Stimulated activated naive CD8-positive, alpha-beta T cell treated with anti-CD3 and anti-CD28 coated beads, Interleukin-15, amount 100 ng/mL, for 72 hours (primary cell): Measurements from ENCODE around the gene LRPAP1.
"Not testable (repeated sequence)": the region's sequence is repeated elsewhere in the genome, so short reads cannot be mapped to it uniquely, and the experiment has no call there.

Source experiments
- ATAC-seq: fragments of 150-1000 bp; cut with Tn5 transposase; 2 replicates; pipeline ENCODE4 v1.10.0; 2021; ENCODE audit warnings: mild to moderate bottlenecking, moderate library complexity
- DNase-seq, 2 donors: peaks; one replicate each; pipeline ENCODE4 v3.0.0; 2021 to 2022
- H3K27ac Mint-ChIP-seq, 2 donors: one replicate each; pipeline ENCODE4 v1.8.0; 2022; ENCODE audit warnings: mild to moderate bottlenecking in 2 of 2, mixed read lengths in 2 of 2, moderate library complexity in 2 of 2
- H3K27me3 Mint-ChIP-seq: one replicate; pipeline ENCODE4 v1.8.0; 2022; ENCODE audit warnings: mixed read lengths
- H3K4me1 Mint-ChIP-seq: one replicate; pipeline ENCODE4 v1.8.0; 2022; ENCODE audit warnings: mild to moderate bottlenecking, mixed read lengths
- H3K4me3 Mint-ChIP-seq, 2 donors: one replicate each; pipeline ENCODE4 v1.8.0; 2022; ENCODE audit warnings: mild to moderate bottlenecking in 2 of 2, mixed read lengths in 2 of 2, moderate library complexity in 1 of 2
- H3K9me3 Mint-ChIP-seq, 2 donors: one replicate each; pipeline ENCODE4 v1.8.0; 2022; ENCODE audit warnings: mixed read lengths in 2 of 2

The LRPAP1 gene

DNA sequence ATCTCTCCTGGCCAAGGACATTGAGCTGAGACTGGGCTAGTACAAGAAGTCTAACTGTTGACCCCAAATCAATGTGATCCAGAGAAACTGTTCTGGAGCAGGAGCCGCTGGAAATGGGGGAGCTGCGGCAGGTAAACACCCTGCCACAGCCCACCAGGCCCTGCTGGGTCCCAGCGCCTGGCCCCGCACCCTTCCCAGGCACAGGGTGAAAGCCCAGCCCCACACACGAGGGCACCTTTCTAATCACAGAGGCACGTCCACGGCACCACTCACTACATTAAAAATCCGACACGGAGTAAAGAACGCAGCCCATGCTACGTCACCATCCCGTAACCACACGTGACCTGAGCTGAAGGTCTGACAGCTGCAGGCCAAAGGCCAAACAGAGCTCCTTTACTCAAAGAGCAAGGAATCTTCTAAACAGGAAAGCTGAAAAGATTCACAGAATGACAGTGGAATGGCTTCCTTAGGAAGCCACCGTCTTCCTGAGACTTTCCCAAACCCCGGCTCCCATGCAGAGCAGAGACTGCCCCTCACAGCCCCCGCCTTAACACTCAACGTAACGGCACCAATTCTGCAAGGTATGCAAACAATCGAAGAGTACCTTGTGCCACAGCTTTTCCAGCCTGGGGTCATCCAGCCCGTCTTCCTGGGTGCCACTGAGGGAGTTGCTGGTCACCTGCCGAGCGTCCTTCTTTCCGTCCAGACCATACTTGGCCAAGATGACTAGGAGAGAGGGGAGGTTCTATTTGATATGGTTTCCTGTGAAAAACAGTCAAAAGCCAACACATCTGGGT is 12.6 kb downstream of the LRPAP1 start:
- H3K4me3 Mint-ChIP-seq: no peak overlapping the region
- H3K27ac Mint-ChIP-seq: peak overlapping the region; percentile 25 to 42
- no peaks in the 10 kb centered on the region for H3K27me3 Mint-ChIP-seq
- DNase-seq: no peak
- no peak for ATAC-seq
- no peaks in the 10 kb centered on the region for H3K4me1 Mint-ChIP-seq
- no peaks in the 10 kb centered on the region for H3K9me3 Mint-ChIP-seq

DNA sequence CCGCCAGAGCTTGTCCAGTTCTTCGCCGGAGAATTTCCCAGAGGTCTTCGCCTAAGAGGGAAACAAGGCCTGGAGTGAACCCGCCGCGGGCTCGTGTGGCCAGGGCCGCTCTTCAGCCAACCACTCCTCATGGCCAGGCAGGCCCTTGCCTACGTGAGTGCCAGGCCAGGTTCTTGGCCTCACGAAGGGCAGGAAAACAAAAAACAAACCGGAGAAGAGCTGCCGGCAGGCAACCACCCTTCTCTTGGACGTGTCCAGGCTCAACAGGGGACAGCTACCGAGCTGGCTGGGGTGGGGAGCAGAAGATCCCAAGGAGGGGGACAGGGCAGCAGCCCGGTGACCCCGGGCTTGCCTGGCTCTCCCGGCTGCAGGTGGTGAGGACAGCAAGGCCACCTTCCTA is 13.3 kb downstream of the LRPAP1 start:
- H3K4me1 Mint-ChIP-seq: no peaks in the 10 kb centered on the region
- DNase-seq: no peak
- H3K4me3 Mint-ChIP-seq: no peak overlapping the region
- H3K27ac Mint-ChIP-seq: no peak overlapping the region
- H3K27me3 Mint-ChIP-seq: no peaks in the 10 kb centered on the region
- no peaks in the 10 kb centered on the region for H3K9me3 Mint-ChIP-seq
- ATAC-seq: no peak

DNA sequence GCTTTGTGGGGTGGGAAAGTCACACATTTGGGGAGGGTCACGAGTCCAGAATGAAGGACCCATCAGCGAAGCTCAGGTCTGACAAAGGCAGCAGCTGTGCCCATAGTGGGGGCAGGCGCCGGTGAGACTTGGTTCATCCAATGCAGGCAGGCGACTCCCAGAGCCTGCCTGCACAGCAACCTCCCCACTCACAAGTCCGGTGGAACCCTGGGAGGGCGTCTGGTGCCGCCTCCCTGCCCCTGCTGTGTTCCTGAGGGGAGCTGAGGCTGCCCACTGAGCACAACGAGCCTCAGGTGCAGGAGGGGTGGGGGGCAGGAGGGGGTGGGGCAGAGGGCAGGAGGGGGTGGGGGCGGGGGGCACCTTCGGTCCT is 13.7 kb downstream of the LRPAP1 start:
- Mint-ChIP-seq H3K27ac (no peak overlapping the region), H3K4me3 (no peak overlapping the region), H3K9me3 (no peaks in the 10 kb centered on the region), H3K27me3 (no peaks in the 10 kb centered on the region), H3K4me1 (no peaks in the 10 kb centered on the region)
- ATAC-seq (no peak), DNase-seq (no peak)

DNA sequence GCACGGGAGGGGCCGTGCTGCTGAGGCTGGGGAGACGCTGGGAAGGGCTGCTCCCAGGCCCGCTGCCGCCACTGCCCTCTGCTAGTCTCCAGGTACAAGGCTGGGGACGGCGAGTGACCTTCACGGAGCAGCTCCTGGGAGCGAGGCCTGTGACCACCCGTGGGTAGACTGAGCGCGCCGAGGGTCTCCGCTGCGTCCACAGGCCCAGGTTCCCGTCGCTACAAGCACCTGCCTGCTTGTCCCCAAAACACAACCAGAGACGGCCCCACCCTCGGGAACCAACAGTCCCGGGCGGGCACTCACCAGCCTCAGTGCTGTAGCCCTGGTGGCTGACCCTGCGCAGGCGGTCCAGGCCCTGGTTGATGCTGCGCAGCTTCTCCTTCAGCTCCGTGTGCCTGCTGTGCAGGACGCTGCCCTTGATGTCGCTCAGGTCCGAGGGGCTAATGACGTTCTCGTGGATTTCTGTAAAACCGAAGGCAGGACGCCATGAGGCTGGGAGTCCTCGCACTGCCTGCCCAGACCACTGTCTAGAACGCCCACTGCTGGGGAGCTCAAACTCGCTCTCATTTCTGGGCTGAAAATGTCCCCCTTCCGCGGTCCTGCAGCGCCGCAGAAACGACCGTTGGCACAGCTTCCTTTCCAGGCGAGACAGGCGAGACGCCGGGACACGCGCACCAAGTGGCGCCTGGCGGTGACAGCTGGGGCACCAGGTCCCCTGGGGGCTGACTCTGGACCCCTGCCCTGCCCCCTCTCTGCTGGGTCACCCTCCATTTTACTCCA is 14.3 kb downstream of the LRPAP1 start:
- Mint-ChIP-seq H3K4me3 (no peak overlapping the region), H3K27ac (no peak overlapping the region), H3K9me3 (no peaks in the 10 kb centered on the region), H3K4me1 (no peaks in the 10 kb centered on the region), H3K27me3 (no peaks in the 10 kb centered on the region)
- ATAC-seq (no peak), DNase-seq (no peak)

DNA sequence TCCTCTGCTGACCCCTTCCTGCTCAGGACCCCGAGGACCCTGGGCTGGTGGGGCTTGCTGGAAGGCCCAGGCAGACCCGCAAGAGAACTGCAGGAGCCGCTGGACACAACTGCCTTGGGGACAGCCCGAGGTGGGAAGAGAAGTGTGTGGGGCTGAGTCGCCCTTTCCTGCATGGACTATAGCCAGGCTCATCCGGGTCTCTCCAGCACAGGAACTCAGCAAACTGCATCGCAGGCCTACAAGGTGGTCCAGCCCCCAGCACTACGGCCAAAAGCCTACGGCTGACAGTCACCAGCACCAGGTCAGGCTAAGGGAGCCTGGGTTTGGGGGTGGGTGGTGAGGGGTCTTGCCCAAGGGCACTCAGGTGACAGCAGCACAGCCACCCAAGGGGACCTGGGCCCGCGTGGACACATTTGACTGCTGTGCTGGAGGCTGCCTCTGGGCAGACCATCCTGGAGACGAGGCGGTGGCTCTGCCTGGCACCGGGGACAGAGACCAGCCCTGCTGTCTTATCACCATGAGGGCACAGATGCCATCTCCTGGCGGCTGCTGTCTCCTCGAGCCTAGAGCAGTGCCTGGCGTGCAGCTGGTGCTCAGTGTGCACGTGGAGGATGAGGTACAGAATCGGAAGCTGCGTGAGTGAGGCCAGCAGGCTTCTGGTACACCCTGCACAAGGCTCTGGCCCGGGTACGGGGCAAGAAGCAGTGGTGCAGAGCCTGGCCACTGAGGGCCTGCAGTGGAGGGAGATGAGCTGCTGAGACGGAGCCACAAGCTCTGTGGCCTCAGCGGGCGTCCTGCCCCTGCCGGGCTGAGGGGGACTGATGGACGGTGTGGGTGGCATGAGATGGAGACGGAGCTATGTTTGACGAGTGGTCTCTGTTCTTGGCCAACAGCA is 15.1 kb downstream of the LRPAP1 start:
- H3K4me1 Mint-ChIP-seq: no peaks in the 10 kb centered on the region
- H3K4me3 Mint-ChIP-seq: no peak overlapping the region
- no peaks in the 10 kb centered on the region for H3K27me3 Mint-ChIP-seq
- DNase-seq (no peak), ATAC-seq (no peak)
- no peak overlapping the region for H3K27ac Mint-ChIP-seq
- no peaks in the 10 kb centered on the region for H3K9me3 Mint-ChIP-seq

DNA sequence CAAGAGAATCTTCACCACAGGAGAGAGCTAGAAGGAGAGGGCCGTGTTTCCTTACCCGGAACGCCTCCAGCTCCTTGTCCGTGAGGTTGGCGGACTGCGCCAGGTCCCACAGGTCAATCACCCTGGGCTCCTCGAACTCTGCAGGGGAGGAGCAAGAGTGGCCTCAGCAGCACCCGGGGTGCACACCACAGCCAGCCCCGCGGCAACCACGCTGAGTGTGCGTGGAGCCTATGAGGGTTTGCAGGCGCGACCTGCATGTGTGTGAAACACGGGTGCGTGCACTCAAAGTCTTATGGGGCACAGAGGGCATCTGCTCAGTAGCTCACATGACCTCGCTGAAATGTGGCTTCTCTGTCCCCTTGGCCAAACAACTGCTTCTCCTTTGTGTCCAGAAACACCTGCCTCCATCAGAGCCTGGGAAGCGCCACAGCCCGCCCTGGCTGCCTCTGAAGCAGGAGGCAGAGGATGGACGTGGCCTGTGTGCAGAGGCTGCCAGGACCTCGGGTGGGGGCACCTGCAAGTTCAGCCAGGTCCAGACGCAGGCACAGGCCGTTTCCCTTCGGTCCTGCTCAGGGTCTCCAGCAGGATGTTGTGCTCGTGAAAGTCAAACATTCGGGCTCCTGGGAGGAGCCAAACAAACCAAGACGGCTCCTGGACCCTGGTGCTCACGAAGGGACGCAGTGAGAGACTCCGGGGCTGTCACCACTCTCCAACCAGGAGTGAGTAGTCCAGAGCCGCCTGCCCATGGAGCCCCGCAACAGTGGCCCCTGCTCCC is 16.0 kb downstream of the LRPAP1 start:
- no peak overlapping the region for H3K4me3 Mint-ChIP-seq
- no peak for ATAC-seq
- no peak overlapping the region for H3K27ac Mint-ChIP-seq
- no peaks in the 10 kb centered on the region for H3K9me3 Mint-ChIP-seq
- H3K27me3 Mint-ChIP-seq: no peaks in the 10 kb centered on the region
- DNase-seq: no peak
- no peaks in the 10 kb centered on the region for H3K4me1 Mint-ChIP-seq

DNA sequence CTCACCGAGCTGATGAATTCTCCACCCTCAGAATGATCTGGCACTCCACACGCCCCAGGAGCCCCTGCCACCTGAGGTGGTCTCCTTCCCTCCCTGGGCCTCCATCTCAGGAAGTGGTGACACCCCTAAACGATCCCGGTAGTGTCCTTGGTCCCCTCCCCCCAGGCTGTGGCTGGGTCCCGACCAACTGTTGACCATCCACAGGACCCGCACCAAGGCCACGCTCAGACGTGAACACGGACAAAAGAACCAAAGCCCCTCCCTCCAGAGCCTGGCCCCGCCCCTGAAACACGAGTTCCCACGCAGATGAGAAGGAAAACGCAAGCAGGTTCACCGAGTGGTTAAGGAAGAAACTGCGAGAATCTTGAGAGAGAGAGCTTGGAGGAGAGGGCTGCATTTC is 16.6 kb downstream of the LRPAP1 start:
- Mint-ChIP-seq H3K4me3 (no peak overlapping the region), H3K4me1 (no peaks in the 10 kb centered on the region)
- no peak for ATAC-seq

DNA sequence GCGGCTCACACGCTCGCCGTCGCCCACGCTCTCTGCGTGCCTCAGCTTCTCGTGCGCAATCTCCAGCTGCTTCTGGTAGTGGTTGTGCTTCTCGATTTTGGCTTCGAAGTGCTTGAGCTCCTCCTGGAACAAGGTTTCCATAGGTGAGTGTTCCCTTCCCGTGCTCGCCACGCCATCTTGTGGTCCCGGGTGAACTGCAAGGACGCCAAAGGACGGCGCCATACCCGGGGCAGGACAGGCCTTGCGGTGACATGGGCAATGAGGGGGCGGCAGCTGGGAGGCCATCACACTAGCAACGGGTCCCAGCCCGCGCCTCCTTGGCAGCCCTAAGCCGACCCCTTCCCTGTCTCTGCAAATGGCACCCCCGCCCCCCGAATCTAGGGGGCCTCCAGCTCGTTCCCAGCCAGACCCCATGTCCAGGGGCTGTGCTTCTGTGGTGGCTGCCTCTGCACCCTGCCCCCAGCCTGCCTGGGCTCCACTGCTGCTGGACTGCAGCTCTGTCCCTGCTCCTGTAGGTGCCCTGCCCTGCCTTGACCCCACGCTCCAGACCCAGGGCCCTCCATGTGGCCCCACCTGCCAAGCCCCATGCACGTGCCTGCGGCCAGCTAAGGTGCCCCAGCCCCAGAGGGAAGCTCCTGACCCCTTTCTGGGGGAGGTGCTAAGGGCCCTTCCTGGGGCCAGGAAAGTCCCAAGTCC is 17.3 kb downstream of the LRPAP1 start:
- H3K4me1 Mint-ChIP-seq: no peaks in the 10 kb centered on the region
- no peak for ATAC-seq
- DNase-seq: no peak
- H3K4me3 Mint-ChIP-seq: no peak overlapping the region
- H3K27ac Mint-ChIP-seq: peak overlapping the region; percentile 80 to 84
- H3K27me3 Mint-ChIP-seq: no peaks in the 10 kb centered on the region
- H3K9me3 Mint-ChIP-seq: no peaks in the 10 kb centered on the region

More for the DNA sequence above, 16.6 kb downstream of the LRPAP1 start:
- DNase-seq: no peak
- no peaks in the 10 kb centered on the region for H3K27me3 Mint-ChIP-seq
- H3K27ac Mint-ChIP-seq: no peak overlapping the region
- H3K9me3 Mint-ChIP-seq: no peaks in the 10 kb centered on the region

DNA sequence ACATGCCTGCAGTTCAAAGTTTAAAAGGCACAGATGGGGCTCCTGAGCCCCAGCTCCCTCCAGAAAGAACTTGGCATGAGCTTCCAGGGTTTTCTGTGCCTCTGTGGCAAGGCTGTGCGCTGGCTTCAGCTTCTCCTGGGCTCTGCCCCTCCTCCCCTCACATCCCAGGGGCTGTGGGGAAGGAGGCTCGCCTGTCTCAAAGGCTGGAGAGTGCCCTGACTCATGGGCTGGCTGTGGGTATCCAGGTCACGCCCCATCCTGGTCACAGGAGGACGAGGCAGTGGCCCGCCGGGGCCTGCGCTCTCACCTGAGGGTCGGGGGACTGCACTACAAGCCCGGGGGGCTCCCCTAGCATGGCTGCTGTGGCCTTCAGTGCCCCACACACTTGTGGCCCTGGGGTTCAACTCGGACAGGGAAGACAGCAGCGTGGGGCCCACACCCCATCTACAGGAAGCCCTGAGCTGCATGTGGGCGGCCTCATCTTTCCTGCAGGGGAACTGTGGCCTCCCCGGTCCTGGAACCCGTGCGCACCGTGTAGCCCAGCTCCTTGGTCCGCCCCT is 17.9 kb downstream of the LRPAP1 start:
- no peak overlapping the region for H3K4me3 Mint-ChIP-seq
- DNase-seq (no peak), ATAC-seq (no peak)
- H3K4me1 Mint-ChIP-seq: no peaks in the 10 kb centered on the region
- no peaks in the 10 kb centered on the region for H3K27me3 Mint-ChIP-seq
- no peaks in the 10 kb centered on the region for H3K9me3 Mint-ChIP-seq
- H3K27ac Mint-ChIP-seq: peak overlapping the region in 1 of 2 donors; percentile 50

DNA sequence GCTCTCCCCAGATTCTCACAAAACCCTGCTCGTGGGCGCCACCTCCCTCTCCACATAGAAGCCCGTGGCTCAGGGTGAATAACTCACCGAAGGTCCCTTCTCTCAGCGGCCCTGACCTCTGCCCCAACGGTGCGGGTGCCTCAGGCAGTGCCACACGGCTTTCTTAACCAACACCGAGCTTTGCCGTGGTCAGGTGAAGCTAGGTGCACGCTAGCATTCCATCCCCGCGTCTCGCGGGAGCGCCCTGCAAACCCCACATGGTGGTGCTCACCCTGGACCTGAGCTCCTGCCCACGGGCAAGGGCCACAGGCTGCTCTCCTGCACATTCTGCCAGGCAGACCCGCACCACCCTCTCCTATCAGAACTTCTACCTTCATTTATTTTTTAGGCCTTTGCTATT is 18.4 kb downstream of the LRPAP1 start:
- Mint-ChIP-seq H3K27me3 (no peaks in the 10 kb centered on the region), H3K4me3 (no peak overlapping the region), H3K27ac (no peak overlapping the region), H3K9me3 (no peaks in the 10 kb centered on the region), H3K4me1 (no peaks in the 10 kb centered on the region)
- ATAC-seq (no peak), DNase-seq (no peak)

DNA sequence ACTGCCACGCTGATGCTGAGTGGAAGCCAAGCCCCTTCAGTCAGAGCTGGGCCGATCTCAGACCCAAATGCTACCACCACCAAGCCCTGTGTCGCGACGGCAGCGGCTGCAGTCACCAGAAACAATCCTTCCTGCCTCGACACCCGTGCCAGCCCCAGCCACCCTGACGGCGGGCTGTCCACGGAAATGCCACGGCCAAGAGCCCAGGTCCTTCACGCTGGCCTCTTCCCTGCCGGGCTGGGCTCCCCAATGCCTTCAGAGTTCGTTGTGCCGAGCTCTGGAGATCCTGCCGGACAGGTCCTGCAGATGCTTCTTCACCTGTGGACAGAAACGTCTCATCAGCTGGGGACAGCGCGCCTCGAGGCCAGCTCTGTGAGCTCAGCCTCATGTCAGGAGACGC is 19.5 kb downstream of the LRPAP1 start:
- no peaks in the 10 kb centered on the region for H3K4me1 Mint-ChIP-seq
- no peaks in the 10 kb centered on the region for H3K27me3 Mint-ChIP-seq
- ATAC-seq (no peak), DNase-seq (no peak)
- H3K4me3 Mint-ChIP-seq: no peak overlapping the region
- H3K9me3 Mint-ChIP-seq: no peaks in the 10 kb centered on the region
- H3K27ac Mint-ChIP-seq: peak overlapping the region in 1 of 2 donors; percentile 15

DNA sequence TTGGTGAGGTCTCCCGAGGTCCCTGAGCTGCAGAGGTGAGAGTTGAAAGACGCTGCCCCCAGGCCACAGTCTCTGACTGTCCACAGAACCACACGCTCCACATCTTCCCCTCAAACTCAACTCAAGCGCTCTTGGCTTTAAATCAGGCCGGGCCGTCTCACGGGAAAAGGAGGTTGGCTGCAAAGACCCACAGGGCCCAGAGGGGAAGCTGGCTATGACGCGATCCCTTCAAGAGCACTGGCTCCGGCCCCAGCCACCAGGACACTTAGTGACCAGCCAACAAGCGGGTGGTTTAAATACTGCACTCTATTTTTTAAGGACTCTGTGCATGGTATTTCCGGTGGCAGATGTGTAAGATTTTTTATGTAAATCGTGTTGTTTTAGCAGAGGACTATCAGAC is 19.9 kb downstream of the LRPAP1 start:
- H3K27ac Mint-ChIP-seq: no peak overlapping the region

DNA sequence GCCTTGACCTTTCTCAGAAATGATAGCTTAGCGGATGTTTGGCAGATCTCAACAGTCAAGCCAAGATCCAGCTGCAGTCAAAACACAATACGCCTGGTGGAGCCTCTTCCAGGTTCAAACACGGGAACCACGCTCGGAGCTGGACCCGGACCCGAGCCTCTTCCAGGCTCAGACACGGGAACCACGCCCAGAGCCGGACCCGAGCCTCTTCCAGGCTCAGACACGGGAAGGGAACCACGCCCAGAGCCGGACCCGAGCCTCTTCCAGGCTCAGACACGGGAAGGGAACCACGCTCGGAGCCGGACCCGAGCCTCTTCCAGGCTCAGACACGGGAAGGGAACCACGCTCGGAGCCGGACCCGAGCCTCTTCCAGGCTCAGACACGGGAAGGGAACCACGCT is 20.6 kb downstream of the LRPAP1 start:
- H3K4me3 Mint-ChIP-seq, DNase-seq, H3K9me3 Mint-ChIP-seq, H3K27me3 Mint-ChIP-seq, ATAC-seq, H3K4me1 Mint-ChIP-seq, H3K27ac Mint-ChIP-seq: not testable (repeated sequence)

More for the DNA sequence above, 19.9 kb downstream of the LRPAP1 start:
- ATAC-seq (no peak), DNase-seq (no peak)
- Mint-ChIP-seq H3K27me3 (no peaks in the 10 kb centered on the region), H3K4me1 (no peaks in the 10 kb centered on the region), H3K4me3 (no peak overlapping the region), H3K9me3 (no peaks in the 10 kb centered on the region)

DNA sequence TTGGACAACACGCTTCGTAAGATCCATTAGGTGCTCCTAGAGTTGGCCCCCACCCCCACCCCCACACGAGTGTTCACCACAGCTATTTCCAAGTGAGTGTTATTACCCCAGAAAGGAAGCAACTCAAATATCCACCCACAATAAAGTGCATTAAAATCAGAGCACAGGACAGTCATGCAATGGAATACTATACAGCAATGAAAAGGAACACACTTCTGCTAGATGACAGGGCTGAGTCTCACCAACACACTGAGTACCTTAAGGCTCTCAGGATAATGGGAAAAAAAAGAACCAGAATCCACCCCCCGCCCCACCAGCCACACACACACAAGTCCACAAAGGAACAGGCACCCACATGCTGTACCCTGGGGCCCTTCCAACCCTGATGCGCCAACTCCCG is 21.0 kb downstream of the LRPAP1 start:
- ATAC-seq: no peak
- Mint-ChIP-seq H3K9me3 (no peaks in the 10 kb centered on the region), H3K27ac (no peak overlapping the region), H3K4me3 (no peak overlapping the region), H3K27me3 (no peaks in the 10 kb centered on the region), H3K4me1 (no peaks in the 10 kb centered on the region)
- no peak for DNase-seq
